Activated CD4-positive, alpha-beta T cell treated with anti-CD3 and anti-CD28 coated beads, Interleukin-2, Interleukin-6, amounts not matched to agents 100 ng/mL and 50 ng/mL, durations not matched to agents 16 hours and 8 hours (primary cell): ENCODE results near the gene LACRT.

Experiments used
- DNase-seq: peaks from one replicate; pipeline ENCODE4 v3.0.0-alpha.2; 2020

LACRT gene

DNA sequence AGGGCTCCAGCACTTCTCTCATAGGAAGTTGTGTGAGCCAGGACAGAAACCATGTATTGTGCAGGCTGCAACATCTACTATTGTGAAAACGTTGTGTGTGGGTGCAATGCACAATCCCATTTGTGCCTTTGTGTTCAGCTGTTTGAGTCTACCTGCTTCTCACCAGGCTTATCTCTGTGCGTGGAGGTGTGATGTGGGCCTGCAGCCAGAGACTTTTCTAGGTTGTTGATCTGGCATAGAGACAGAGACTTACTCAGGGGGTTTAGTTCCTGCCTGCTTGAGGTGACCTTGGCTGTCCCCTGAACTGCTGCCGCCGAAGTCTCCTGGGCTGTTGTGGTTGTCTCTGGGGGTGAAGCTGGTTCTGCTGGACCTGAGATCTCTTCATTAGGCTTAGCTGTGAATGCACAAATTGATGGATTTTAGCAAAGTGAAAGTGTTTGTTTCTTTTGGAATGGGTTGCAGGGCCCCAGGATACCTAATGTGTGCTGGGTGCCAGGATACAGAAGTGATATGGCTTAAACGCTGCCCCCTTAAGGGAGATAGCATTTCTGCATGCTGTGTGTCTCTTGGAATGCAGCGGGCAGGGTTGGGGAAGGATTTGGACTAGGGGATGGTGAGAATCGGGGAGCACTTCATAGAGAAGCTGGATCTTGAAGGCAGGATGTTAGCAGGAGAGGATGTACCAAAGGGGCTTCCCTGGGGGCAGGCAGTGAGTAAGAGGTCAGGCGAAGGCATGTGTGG is 2.5 kb downstream of the LACRT start:
- no peak for DNase-seq

DNA sequence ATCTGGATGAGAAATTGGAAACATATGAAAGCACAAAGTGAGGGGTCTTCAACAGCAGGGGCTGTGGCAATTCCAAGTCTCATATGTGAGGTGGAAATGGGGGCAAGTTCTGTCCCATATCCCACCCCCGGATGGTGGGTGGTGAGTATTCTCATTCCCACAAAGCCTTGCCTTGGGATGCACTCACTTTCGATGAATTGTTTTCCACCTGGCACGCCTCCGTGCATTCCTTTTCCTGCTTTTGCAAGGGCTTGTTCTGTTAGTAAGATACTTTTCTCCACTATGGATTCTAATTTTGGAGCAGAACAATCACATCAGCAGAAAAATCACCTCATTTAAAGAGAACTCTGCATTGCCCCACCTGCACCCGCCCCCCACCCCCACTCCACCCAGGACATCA is 3.1 kb downstream of the LACRT start:
- no peak for DNase-seq

DNA sequence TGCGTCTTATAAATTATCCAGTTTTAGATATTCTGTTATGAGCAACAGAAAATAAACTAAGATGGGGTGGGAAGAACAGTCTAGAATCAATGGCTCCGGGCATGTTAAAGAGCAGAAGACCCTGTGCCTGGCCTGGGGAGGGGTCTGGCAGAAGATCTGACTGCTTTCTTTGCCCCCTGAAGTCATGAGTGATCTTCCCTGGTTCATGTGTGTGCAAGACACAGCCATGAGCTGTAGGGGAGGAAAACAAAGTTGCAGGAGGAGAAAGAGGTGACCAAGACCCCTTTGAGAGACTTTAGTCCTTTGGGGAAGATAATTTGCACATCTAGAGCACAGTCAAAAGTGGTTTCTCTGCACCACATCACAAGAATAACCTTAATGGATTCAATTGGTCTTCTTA is 4.8 kb downstream of the LACRT start:
- no peak for DNase-seq

- DNase-seq = no peak
These were observed 6.4 kb downstream of the LACRT start for GRCh38 chr12:54628186-54628846.

DNA sequence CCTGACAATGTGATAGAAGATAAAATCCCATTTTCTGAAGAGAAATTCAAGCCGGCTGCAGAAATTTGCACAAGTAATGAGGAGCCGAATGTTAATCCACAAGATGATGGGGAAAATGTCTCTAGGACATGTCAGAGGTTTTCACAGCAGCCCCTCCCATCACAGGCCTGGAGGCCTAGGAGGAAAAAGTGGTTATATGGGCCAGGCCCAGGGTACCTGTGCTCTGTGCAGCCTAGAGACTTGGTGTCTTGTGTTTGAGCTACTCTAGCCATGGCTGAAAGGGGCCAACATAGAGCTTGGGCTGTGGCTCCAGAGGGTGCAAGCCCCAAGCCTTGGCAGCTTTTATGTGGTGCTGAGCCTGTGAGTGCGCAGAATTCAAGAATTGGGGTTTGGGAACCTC is 7.4 kb downstream of the LACRT start:
- DNase-seq = no peak

DNA sequence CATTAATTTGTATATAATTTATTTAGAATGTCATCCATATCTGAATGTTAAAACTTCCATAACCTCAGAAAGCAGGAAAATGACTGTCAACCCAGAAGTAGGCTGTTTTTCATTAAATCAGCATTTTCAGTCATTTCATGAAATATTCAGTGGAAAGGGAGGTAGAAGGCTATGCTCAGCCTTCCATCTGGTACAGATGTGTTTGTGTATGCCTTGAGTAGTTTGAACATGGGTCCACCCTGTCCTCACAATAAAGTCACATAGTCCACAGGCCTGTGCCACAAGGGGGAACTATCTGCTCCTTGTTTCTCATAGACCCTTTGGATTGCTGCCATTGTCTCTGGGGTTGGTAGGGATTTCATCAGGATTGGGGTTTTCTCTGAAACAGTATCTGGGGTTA is 9.1 kb downstream of the LACRT start:
- DNase-seq = no peak

DNA sequence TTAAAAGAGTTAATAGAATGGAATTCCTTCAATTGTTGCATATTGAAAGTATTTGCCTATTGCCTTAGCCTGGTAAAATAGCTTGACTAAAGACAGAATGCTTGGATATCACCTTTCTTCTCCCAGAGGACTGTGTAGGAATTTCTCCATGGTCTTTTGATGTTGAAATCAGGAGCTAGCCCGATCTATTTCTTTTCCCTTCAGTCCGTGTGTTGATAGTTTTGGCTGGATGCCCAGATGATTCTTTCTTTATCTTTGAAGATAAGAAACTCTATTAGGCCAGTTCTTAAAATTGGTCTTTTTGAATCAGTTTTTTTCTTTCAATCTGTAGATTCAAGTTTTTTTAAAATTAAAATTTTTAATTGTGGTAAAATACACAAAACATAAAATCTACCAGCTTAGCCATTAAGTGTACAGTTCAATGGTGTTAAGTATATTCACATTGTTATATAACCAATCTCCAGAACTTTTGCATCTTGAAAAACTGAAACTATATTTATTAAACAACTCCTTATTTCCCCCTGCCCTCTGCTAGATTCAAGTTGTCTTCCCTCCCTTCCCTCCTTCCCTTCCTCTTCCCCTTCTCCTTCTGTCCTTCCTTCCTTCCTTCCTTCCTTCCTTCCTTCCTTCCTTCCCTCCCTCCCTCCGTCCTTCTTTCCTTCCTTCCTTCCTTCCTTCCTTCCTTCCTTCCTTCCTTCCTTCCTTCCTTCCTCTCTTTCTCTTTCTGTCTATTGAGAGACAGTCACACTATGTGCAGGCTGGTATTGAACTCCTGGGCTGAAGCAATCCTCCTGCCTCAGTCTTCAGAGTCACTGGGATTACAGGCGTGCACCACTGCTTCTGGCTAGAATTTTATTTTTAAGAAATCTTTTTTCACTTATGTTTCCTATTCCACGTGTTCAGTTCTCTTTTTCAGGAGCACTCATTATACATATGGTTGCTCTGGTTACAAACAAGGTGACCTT is 10.1 kb downstream of the LACRT start:
- no peak for DNase-seq

DNA sequence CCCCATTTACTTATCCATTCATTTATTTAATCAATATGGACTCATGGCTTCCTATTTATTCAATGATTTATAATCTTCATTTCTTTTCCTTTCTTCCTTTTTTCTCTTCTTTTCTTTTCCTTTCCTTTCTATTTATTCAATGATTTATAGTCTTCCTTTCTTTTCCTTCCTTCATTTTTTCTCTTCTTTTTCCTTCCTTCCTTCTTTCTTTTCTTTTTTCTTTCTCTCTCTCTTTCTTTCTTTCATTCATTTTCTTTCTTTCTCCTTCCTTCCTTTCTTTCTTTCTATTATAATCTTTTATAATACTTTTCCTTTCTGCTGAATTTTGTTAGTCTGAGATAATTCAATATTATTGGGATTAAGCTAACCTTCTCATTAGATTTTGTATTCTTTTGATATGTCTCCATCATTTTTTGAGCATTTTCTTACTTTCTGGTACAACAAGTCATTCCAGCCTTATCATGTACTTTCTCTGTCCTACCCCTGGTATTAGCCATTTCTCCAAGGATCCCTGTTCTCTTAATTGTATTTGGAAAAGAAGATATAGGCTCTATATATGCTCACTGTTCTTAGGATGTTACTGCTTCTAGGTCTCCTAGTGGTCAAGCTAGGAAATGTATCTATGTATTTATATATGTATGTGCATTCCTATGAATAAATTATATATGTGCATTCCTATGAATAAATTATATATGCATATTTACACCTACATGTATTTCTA is 12.1 kb downstream of the LACRT start:
- no peak for DNase-seq

DNA sequence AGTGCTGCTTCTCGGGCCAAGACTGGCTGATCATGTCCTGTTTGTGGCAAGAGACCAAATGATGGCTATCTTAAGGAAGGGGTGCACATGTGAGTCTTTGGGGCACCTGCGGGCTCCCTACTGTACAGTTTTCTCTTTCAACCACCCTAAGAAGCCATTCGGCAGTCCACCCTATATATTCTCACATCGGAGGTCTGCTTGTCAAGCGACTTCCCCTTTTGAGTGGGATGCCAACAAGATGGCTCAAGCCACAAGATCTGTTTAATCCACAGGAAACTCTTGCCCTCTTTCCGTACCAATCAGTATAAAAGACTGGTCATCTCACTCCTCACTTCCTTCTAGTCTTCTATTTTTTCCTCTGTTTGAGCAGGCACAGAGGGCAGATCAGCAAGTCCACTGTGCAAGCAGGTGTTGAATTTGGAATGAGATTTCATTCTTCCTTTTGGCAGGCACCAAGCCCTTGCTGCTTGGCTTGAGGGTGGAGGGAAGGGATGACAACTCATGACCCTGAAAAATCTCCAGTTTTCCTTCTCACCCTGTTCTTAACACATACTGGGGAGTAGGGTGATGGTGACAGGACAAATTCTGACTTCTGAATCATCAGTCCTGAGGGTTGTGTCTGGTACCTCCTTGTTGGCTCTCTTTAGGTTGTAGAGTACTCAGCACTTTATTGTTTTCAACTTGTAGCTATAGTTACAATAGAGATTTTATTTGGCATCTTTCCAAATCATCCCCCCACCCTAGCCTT is 17.6 kb downstream of the LACRT start:
- no peak for DNase-seq

GRCh38 chr12:54612225-54612750 is 22.4 kb downstream of the LACRT start:
- no peak for DNase-seq

GRCh38 chr12:54611715-54612149 is 23.0 kb downstream of the LACRT start:
- DNase-seq = no peak

DNA sequence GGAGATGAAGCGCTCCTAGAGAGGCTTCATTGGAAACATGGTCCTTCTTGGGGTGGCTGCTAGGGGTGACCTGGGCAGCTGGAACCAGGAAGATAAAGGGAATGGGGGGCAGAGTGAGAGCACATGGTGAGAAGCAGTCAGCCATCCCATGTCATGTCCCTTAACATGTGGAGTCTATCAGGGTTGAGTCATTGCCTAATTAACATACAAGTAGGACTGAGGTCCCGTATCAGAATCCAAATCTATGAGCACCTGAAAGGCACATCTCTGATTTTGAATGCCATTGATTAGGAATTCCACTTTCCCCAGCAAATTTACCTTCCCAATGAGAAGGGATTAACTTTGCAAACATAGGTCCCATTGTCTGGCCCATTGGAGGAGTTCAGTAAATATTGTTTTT is 25.9 kb downstream of the LACRT start:
- no peak for DNase-seq

DNA sequence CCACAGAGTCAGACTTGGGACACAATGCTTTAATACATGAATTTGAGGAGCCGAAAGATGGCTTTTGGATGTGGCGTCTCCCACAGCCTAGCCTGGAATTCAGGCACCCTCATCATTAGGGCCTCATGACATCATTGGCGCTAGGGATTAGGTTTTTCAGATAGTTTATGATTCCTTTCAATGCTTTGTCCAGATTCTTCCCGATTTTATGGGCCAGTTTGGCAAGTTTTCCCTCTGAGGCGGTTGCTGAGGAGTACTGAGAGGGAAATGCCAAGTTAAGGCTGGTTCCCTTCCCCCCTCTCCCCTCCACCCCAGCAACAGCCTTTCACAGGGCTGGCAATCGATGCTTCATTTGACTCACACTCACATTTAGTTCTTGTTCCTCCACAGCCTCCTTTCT is 26.5 kb downstream of the LACRT start:
- DNase-seq = no peak

GRCh38 chr12:54606556-54606955 is 28.1 kb downstream of the LACRT start:
- no peak for DNase-seq

DNA sequence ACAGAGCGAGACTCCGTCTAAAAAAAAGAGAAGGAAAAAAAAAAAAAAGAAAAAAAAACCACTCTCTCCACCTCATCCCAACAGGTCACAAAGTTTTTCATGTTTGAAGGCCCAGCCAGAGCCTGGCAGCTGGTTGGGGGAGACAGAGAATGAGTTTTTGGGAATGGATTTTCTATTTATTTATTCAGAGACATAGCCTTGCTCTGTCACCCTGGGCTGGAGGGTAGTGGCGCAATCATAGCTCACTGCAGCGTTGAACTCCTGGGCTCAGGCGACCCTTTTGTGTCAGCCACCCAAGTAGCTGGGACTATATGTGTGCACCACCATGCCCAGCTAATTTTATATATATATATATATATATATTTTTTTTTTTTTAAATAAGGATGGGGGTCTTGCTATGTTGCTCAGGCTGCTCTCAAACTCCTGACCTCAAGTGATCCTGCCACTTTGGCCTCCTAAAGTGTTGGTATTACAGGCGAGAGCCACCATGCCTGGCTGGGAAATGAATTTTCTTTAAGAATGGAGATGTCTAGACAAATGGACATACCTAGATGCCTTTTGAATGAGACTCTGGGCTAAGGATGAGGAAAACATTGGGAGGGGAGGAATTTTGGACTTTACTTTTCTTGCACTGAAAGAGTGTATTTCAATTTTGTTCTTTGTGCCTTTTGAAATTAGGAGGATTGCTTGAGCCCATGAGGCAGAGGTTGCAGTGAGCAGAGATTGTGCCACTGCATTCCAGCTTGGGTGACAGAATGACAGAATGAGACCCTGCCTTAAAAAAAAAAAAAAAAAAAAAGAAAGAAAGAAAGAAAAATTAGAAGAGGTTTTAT is 29.3 kb downstream of the LACRT start:
- DNase-seq = no peak

GRCh38 chr12:54604436-54604835 is 30.3 kb downstream of the LACRT start:
- DNase-seq = no peak

GRCh38 chr12:54603872-54604271 is 30.8 kb downstream of the LACRT start:
- no peak for DNase-seq

DNA sequence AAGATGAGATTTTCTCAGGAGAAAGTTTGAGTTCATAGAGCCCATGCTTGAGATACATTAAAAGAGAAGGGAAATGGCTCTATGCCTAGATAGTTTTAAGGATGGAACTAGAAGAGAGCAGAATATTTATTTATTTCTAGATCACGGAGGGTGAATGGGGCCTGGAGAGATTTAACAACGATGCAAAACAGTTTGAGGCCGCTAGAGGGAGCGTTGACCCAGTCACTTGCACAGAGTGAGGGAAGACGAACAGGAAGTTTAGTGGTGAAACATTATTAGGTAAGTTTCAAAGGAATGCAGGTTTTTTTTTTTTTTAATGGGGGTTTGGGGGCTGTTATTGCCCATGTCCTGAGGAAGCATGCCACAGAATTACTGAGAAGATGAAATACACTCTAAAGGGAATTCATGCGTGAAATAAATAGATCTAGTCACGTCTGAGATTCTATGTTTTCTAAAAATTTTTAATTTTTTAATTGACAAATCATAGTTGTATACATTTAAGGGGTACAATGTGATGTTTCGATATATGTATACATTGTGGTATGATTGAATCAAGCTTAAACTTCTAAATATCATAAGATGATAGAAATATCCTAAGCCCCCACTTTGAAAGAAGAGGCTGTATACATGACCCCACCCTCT is 31.4 kb downstream of the LACRT start:
- DNase-seq = peak; percentile 77

- DNase-seq = no peak
These were observed 32.0 kb downstream of the LACRT start for GRCh38 chr12:54602661-54603060.

DNA sequence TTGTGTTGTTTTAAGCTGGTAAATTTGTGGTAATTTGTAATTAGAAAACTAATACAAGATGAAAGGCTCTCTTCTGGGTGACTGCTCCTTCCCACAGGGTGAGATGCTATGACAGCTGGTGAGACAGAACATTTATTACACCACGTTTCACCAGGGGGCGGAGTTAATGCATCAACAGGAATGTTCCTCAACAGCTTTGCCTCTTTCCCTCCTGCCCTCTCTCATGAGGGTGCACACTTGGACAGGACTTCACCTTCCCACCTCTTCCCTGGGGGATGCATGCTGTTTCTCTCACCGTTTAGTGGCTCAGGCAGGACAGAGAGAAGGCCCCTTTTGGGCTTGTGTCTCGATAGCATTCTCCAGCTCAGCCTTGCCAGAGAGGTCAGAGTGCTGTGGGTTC is 32.9 kb downstream of the LACRT start:
- DNase-seq = no peak
